Thoracic aorta (tissue), 2 donors: ENCODE data around the gene SERPINB7. TPM values are rescaled to one million over a fixed set of nuclear protein-coding genes. Genes with fewer than 3 reads are reported as not detected.

Source experiments
- ATAC-seq: fragments of 150-250 bp; one replicate; pipeline ENCODE4 v1.8.0; 2017; ENCODE audit warnings: low read depth; ENCODE audit not compliant: insufficient number of reproducible peaks, low FRiP score
- DNase-seq: peaks from one replicate; pipeline ENCODE4 v3.0.0-alpha.2; 2020; ENCODE audit warnings: low spot score
- H3K27ac ChIP-seq, 2 donors: fragments of 200-600 bp; sonication (generic); 1 replicate in 1 of 2; 2 replicates in 1 of 2; pipeline ENCODE4 v1.5.1; 2016; ENCODE audit warnings: mild to moderate bottlenecking in 2 of 2, moderate library complexity in 2 of 2
- H3K27me3 ChIP-seq: fragments of 200-600 bp; sonication (generic); replicated peaks from 2 replicates; pipeline ENCODE4 v1.6.0; 2016; ENCODE audit warnings: mild to moderate bottlenecking; ENCODE audit not compliant: insufficient read depth
- H3K36me3 ChIP-seq: fragments of 200-600 bp; sonication (generic); one replicate; pipeline ENCODE4 v1.5.1; 2016
- H3K4me1 ChIP-seq, 2 donors: fragments of 200-600 bp; sonication (generic); 1 replicate in 1 of 2; 2 replicates in 1 of 2; pipeline versions ENCODE4 v1.5.1 to v1.6.0; 2016; ENCODE audit warnings: low read depth in 2 of 2, mild to moderate bottlenecking in 1 of 2; ENCODE audit not compliant: control insufficient read depth in 1 of 2
- H3K4me3 ChIP-seq: fragments of 200-600 bp; sonication (generic); 2 replicates; pipeline ENCODE4 v1.5.1; 2016; ENCODE audit warnings: mild to moderate bottlenecking
- H3K9me3 ChIP-seq: fragments of 200-600 bp; sonication (generic); 2 replicates; pipeline ENCODE4 v1.5.1; 2016
- CTCF ChIP-seq: fragments of 200-600 bp; sonication (generic); IDR thresholded peaks from one replicate; pipeline ENCODE4 v1.5.1; 2019; ENCODE audit warnings: antibody characterized with exemption
- total RNA-seq, 2 donors: library from RNA; depleted of rRNA; stranded (reverse); fragments of >200 nt; gene quantifications; one replicate each; pipeline versions ENCODE4 v1.1.0 to v1.2.3, GENCODE V29; 2016

SERPINB7 gene
- total RNA-seq, 2 donors from 2014 or later = 0.14 TPM; not detected in 1

- DNase-seq (no peak), ATAC-seq (no peak)
- Histone ChIP-seq H3K4me3 (no peak overlapping the region), H3K36me3 (no peaks in the 10 kb centered on the region), H3K4me1 (no peaks in the 10 kb centered on the region), H3K27ac (no peak overlapping the region), H3K9me3 (no peaks in the 10 kb centered on the region), H3K27me3 (no peaks in the 10 kb centered on the region)
- TF ChIP-seq CTCF = no peak
Measured at GRCh38 chr18:63765837-63766236, 9.4 kb upstream of the SERPINB7 start.

DNA sequence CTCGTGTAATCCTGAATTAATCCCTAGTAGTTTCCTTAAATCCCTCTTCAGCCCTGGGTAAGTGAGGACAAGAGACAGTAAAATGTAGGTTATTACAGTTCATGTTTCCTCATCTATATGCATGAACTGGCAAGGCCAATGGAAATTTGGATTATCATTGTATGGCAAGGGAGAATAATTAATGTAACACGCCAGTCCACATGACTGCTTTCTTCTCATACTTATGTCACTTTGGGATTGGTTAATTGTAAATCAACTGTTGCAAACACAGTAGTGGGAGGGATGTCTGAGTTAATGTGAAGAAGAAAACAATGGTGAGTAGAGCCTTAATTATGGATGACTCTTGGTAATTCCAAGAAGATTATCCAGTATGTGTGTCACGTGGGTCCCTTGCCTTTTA lies 1.7 kb upstream of the SERPINB7 start:
- ATAC-seq (no peak), DNase-seq (no peak)
- no peaks in the 10 kb centered on the region for H3K36me3 ChIP-seq
- H3K4me1 ChIP-seq = no peaks in the 10 kb centered on the region
- H3K27ac ChIP-seq = no peak overlapping the region
- H3K4me3 ChIP-seq = no peak overlapping the region
- H3K27me3 ChIP-seq = no peaks in the 10 kb centered on the region
- TF ChIP-seq CTCF = no peak
- no peaks in the 10 kb centered on the region for H3K9me3 ChIP-seq

DNA sequence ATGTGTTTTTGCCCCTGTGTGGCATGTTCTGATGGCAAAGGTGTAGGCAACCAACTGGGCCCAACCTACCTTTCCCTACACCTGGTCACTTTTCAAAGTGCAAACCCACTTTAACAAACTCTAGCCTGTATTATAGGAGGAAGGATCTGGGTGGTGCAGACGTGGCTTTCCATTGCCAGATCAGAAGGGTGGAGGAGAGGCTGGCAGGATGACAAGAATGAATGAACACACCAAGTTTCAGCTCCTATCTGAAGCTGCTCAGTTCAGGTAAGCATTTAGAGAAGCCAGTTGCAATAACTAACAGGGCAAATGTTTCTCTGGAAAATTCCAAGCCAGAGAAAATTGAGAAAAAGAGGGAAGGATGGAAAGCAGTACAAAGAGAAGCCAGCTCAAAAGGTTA lies 707 bp upstream of the SERPINB7 start:
- Histone ChIP-seq H3K36me3 (no peaks in the 10 kb centered on the region), H3K4me1 (no peaks in the 10 kb centered on the region), H3K27me3 (no peaks in the 10 kb centered on the region), H3K27ac (no peak overlapping the region), H3K4me3 (no peak overlapping the region), H3K9me3 (no peaks in the 10 kb centered on the region)
- DNase-seq = no peak
- no peak for ATAC-seq
- TF ChIP-seq CTCF = no peak

DNA sequence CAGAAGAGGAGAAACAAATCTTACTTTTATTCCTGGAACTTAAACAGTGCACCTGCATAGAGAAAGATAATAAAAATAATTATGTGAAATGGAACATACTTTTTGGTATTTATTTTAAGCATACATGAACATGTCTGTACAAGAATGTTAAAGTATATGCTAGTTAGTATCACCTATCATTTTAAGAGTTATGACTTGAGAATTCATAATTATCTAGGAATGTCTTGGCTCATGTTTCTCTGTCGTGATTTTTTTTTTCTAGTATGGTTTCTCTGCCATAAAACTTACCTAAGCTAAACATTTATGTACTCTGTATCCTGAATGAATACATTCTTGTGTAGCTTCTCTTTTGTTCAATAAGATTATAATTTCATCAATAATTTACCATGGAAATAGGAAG lies 4.2 kb downstream of the SERPINB7 start:
- no peaks in the 10 kb centered on the region for H3K27me3 ChIP-seq
- H3K27ac ChIP-seq = no peak overlapping the region
- TF ChIP-seq CTCF = no peak
- DNase-seq (no peak), ATAC-seq (no peak)
- no peaks in the 10 kb centered on the region for H3K36me3 ChIP-seq
- H3K4me3 ChIP-seq = no peak overlapping the region
- no peaks in the 10 kb centered on the region for H3K4me1 ChIP-seq
- H3K9me3 ChIP-seq = no peaks in the 10 kb centered on the region

- TF ChIP-seq CTCF = no peak
- Histone ChIP-seq H3K4me3 (no peak overlapping the region), H3K27me3 (no peaks in the 10 kb centered on the region), H3K27ac (no peak overlapping the region), H3K4me1 (no peaks in the 10 kb centered on the region), H3K9me3 (no peaks in the 10 kb centered on the region), H3K36me3 (no peaks in the 10 kb centered on the region)
- DNase-seq (no peak), ATAC-seq (no peak)
Measured at GRCh38 chr18:63783394-63783793, 8.2 kb downstream of the SERPINB7 start.
